SK-N-SH treated with all-trans-retinoic acid at 6 μM for 48 hours (cell line): ENCODE data around the gene GRIK1.

Experiments used
- ATAC-seq: fragments of 200-7000 bp; cut with Tn5 transposase; 3 replicates; pipeline ENCODE4 v1.9.1; 2020; ENCODE audit warnings: mild to moderate bottlenecking, moderate library complexity
- ARNTL ChIP-seq: fragments of 450-650 bp; formaldehyde crosslinking; IDR thresholded peaks from 2 replicates; pipeline ENCODE4 v1.5.0; 2020; ENCODE audit warnings: low read depth, mild to moderate bottlenecking, moderate library complexity, borderline replicate concordance
- BACH2 ChIP-seq: fragments of 250-450 bp; sonication (Bioruptor Pico); IDR thresholded peaks from 2 replicates; pipeline ENCODE4 v1.9.0; 2021; ENCODE audit warnings: mild to moderate bottlenecking, borderline replicate concordance
- CREB5 ChIP-seq: fragments of 250-450 bp; sonication (Bioruptor Pico); IDR thresholded peaks from 2 replicates; pipeline ENCODE4 v1.5.1; 2020; ENCODE audit warnings: low read depth, mild to moderate bottlenecking, moderate library complexity
- CSDC2 ChIP-seq: fragments of 250-450 bp; sonication (Bioruptor Pico); IDR thresholded peaks from 2 replicates; pipeline ENCODE4 v1.5.0; 2020; ENCODE audit warnings: mild to moderate bottlenecking, moderate library complexity
- CSRNP3 ChIP-seq: fragments of 250-450 bp; sonication (Bioruptor Pico); IDR thresholded peaks from 2 replicates; pipeline ENCODE4 v1.5.1; 2021; ENCODE audit warnings: mild to moderate bottlenecking, moderate library complexity
- ESRRG ChIP-seq: fragments of 250-450 bp; sonication (Bioruptor Pico); IDR thresholded peaks from 2 replicates; pipeline ENCODE4 v1.6.1; 2021; ENCODE audit warnings: mild to moderate bottlenecking
- GLIS3 ChIP-seq: fragments of 250-450 bp; sonication (Bioruptor Pico); IDR thresholded peaks from 2 replicates; pipeline ENCODE4 v1.5.0; 2020; ENCODE audit warnings: mild to moderate bottlenecking, moderate library complexity
- ISL1 ChIP-seq: fragments of 250-450 bp; sonication (Bioruptor Pico); IDR thresholded peaks from 2 replicates; pipeline ENCODE4 v2.1.2; 2022; ENCODE audit warnings: mild to moderate bottlenecking, moderate library complexity
- OSR1 ChIP-seq: fragments of 250-450 bp; sonication (Bioruptor Pico); IDR thresholded peaks from 2 replicates; pipeline ENCODE4 v1.8.0; 2022; ENCODE audit warnings: moderate library complexity, mild to moderate bottlenecking, inconsistent platforms
- PATZ1 ChIP-seq: fragments of 250-450 bp; sonication (Bioruptor Pico); IDR thresholded peaks from 2 replicates; pipeline ENCODE4 v1.8.0; 2020; ENCODE audit warnings: mild to moderate bottlenecking, moderate library complexity, borderline replicate concordance
- POU6F1 ChIP-seq: fragments of 250-450 bp; sonication (Bioruptor Pico); IDR thresholded peaks from 2 replicates; pipeline ENCODE4 v1.8.0; 2021; ENCODE audit warnings: low read depth, mild to moderate bottlenecking, moderate library complexity, borderline replicate concordance
- PPARA ChIP-seq: fragments of 250-450 bp; sonication (Bioruptor Pico); IDR thresholded peaks from 2 replicates; pipeline ENCODE4 v1.5.0; 2020; ENCODE audit warnings: mild to moderate bottlenecking, borderline replicate concordance
- RARB ChIP-seq: fragments of 250-450 bp; sonication (Bioruptor Pico); IDR thresholded peaks from 2 replicates; pipeline ENCODE4 v1.8.0; 2021; ENCODE audit warnings: mild to moderate bottlenecking, moderate library complexity
- SNAI2 ChIP-seq: fragments of 250-450 bp; sonication (Bioruptor Pico); IDR thresholded peaks from 2 replicates; pipeline ENCODE4 v1.5.0; 2020; ENCODE audit warnings: mild to moderate bottlenecking, moderate library complexity
- TCF4 ChIP-seq: fragments of 250-450 bp; sonication (Bioruptor Pico); IDR thresholded peaks from 2 replicates; pipeline ENCODE4 v1.8.0; 2021; ENCODE audit warnings: mild to moderate bottlenecking, moderate library complexity, borderline replicate concordance
- TOX ChIP-seq: fragments of 250-450 bp; sonication (Bioruptor Pico); IDR thresholded peaks from 2 replicates; pipeline ENCODE4 v1.8.0; 2021; ENCODE audit warnings: mild to moderate bottlenecking, moderate library complexity, borderline replicate concordance
- TSHZ2 ChIP-seq: fragments of 250-450 bp; sonication (Bioruptor Pico); IDR thresholded peaks from 2 replicates; pipeline ENCODE4 v1.5.0; 2020; ENCODE audit warnings: mild to moderate bottlenecking, moderate library complexity
- ZC3H10 ChIP-seq: fragments of 250-450 bp; sonication (Bioruptor Pico); IDR thresholded peaks from 2 replicates; pipeline ENCODE4 v1.5.1; 2021; ENCODE audit warnings: mild to moderate bottlenecking, moderate library complexity
- ZFP3 ChIP-seq: fragments of 250-450 bp; sonication (Bioruptor Pico); IDR thresholded peaks from 2 replicates; pipeline ENCODE4 v1.5.0; 2020; ENCODE audit warnings: mild to moderate bottlenecking, moderate library complexity
- ZFP30 ChIP-seq: fragments of 450-650 bp; formaldehyde crosslinking; IDR thresholded peaks from 2 replicates; pipeline ENCODE4 v1.5.0; 2022; ENCODE audit warnings: mild to moderate bottlenecking, moderate library complexity
- ZNF565 ChIP-seq: fragments of 450-650 bp; formaldehyde crosslinking; conservative IDR thresholded peaks from 2 replicates; pipeline ENCODE4 v1.5.0; 2020; ENCODE audit warnings: low read depth, mild to moderate bottlenecking, moderate library complexity
- ZNF70 ChIP-seq: fragments of 450-650 bp; formaldehyde crosslinking; IDR thresholded peaks from 2 replicates; pipeline ENCODE4 v1.5.0; 2020; ENCODE audit warnings: mild to moderate bottlenecking, moderate library complexity
- ZNF8 ChIP-seq: fragments of 450-650 bp; formaldehyde crosslinking; IDR thresholded peaks from 2 replicates; pipeline ENCODE4 v1.5.0; 2020; ENCODE audit warnings: mild to moderate bottlenecking, moderate library complexity

The GRIK1 gene

GRCh38 chr21:29843804-29844203 lies 96.0 kb downstream of the GRIK1 start:
- ATAC-seq, result no peak
- TF ChIP-seq ARNTL (CRISPR knock-in tag) (no peak), ZNF565 (CRISPR knock-in tag) (no peak), ISL1 (CRISPR knock-in tag) (no peak), GLIS3 (CRISPR knock-in tag) (no peak), SNAI2 (no peak), PPARA (CRISPR knock-in tag) (no peak), RARB (CRISPR knock-in tag) (no peak), CSDC2 (no peak), ZFP3 (CRISPR knock-in tag) (no peak), ZNF70 (no peak), ESRRG (no peak), ZFP30 (CRISPR knock-in tag) (no peak), TSHZ2 (CRISPR knock-in tag) (no peak), TCF4 (CRISPR knock-in tag) (no peak), OSR1 (CRISPR knock-in tag) (no peak), POU6F1 (CRISPR knock-in tag) (no peak), BACH2 (CRISPR knock-in tag) (no peak), CSRNP3 (CRISPR knock-in tag) (no peak), PATZ1 (CRISPR knock-in tag) (no peak), TOX (CRISPR knock-in tag) (no peak)

- ATAC-seq, result no peak
These were observed 105.2 kb downstream of the GRIK1 start for GRCh38 chr21:29834617-29835016.

DNA sequence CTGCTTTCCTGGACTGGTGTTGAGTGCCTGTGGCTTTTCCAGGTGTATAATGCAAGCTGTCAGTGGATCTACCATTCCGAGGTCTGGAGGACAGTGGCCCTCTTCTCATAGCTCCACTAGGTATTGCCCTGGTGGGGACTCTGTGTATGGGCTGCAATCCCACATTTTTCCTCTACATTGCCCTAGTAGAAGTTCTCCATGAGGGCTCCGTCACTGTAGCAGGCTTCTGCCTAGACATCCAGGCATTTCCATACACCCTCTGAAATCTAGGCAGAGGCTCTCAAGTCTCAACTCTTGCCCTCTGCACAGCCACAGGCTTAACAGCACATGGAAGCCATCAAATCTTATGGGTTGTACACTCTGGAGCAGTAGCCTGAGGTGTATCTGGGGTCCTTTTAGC lies 107.6 kb downstream of the GRIK1 start:
- no peak for ATAC-seq
- TF ChIP-seq ZNF8 (CRISPR knock-in tag), result no peak
- TF ChIP-seq ZC3H10 (CRISPR knock-in tag), result no peak
- TF ChIP-seq RARB (CRISPR knock-in tag), result no peak
- no peak for TF ChIP-seq BACH2 (CRISPR knock-in tag)
- TF ChIP-seq PPARA (CRISPR knock-in tag), result no peak
- TF ChIP-seq ZFP3 (CRISPR knock-in tag), result no peak
- TF ChIP-seq SNAI2, result no peak
- no peak for TF ChIP-seq ISL1 (CRISPR knock-in tag)
- no peak for TF ChIP-seq CREB5 (CRISPR knock-in tag)
- no peak for TF ChIP-seq TCF4 (CRISPR knock-in tag)
- TF ChIP-seq CSDC2, result no peak
- no peak for TF ChIP-seq GLIS3 (CRISPR knock-in tag)
- TF ChIP-seq TSHZ2 (CRISPR knock-in tag), result no peak
- TF ChIP-seq ESRRG, result no peak
- no peak for TF ChIP-seq ARNTL (CRISPR knock-in tag)
- no peak for TF ChIP-seq ZNF70
- no peak for TF ChIP-seq POU6F1 (CRISPR knock-in tag)

More at GRCh38 chr21:29834617-29835016, 105.2 kb downstream of the GRIK1 start:
- TF ChIP-seq ESRRG, result no peak
